H1 (cell line): ENCODE data around the gene FRZB. TPM values are rescaled to one million over a fixed set of nuclear protein-coding genes. Genes with fewer than 3 reads are reported as not detected.

Experiments used
- CTCF ChIA-PET: fragments of 300-600 bp; sonication (Branson Sonifier 250); formaldehyde crosslinking; loops from one replicate; lab custom pipeline; 2021; ENCODE audit not compliant: partially characterized antibody; lab: Charles Lee
- POLR2A ChIA-PET: fragments of 300-600 bp; sonication (Branson Sonifier 250); formaldehyde crosslinking; loops from one replicate; lab custom pipeline; 2021; ENCODE audit warnings: inconsistent platforms; ENCODE audit not compliant: partially characterized antibody; lab: Charles Lee
- DNase-seq, 2 experiments: peaks; one replicate each; pipeline versions ENCODE4 v3.0.0 to v3.0.0-alpha.2; 2010 to 2022; ENCODE audit warnings: low spot score in 2 of 2, low read depth in 1 of 2, mixed read lengths in 1 of 2
- FAIRE-seq: peaks from 2 replicates; lab custom pipeline; 2011; peaks lifted over from hg19 to GRCh38; lab: Jason Lieb, UNC
- H2AFZ ChIP-seq: 2 replicates; pipeline ENCODE4 v1.8.1; 2012; ENCODE audit warnings: low read length, inconsistent platforms
- H2AK5ac ChIP-seq: 2 replicates; pipeline ENCODE4 v1.6.1; 2013; ENCODE audit warnings: low read depth, low read length
- H2BK120ac ChIP-seq: replicated peaks from 2 replicates; pipeline ENCODE3; 2013; ENCODE audit warnings: low read depth, low read length, inconsistent platforms
- H2BK12ac ChIP-seq: 2 replicates; pipeline ENCODE4 v1.6.1; 2013; ENCODE audit warnings: low read depth, low read length
- H2BK15ac ChIP-seq: 2 replicates; pipeline ENCODE4 v1.6.1; 2013; ENCODE audit warnings: low read length
- H2BK20ac ChIP-seq: 2 replicates; pipeline ENCODE4 v1.6.1; 2013; ENCODE audit warnings: low read length
- H2BK5ac ChIP-seq: 2 replicates; pipeline ENCODE4 v1.6.1; 2013; ENCODE audit warnings: low read depth, low read length
- H3K14ac ChIP-seq: 2 replicates; pipeline ENCODE4 v1.6.1; 2013; ENCODE audit warnings: inconsistent platforms; ENCODE audit not compliant: insufficient read length
- H3K18ac ChIP-seq: 2 replicates; pipeline ENCODE4 v1.6.1; 2013; ENCODE audit warnings: low read length; ENCODE audit errors: extremely low read depth
- H3K23ac ChIP-seq: 2 replicates; pipeline ENCODE4 v1.6.1; 2013; ENCODE audit warnings: inconsistent platforms; ENCODE audit not compliant: insufficient read length
- H3K23me2 ChIP-seq: 2 replicates; pipeline ENCODE4 v1.6.1; 2013; ENCODE audit warnings: low read depth, low read length
- H3K27ac ChIP-seq: 2 replicates; pipeline ENCODE4 v1.6.1; 2011; ENCODE audit warnings: low read depth, low read length, inconsistent platforms
- H3K27me3 ChIP-seq, 4 experiments: replicated peaks in 1 of 4; 1 replicate in 1 of 4; 2 replicates in 3 of 4; pipeline versions ENCODE4 v1.6.1 to v1.8.1; 2011 to 2013; ENCODE audit warnings: low read length in 3 of 4, mild to moderate bottlenecking in 3 of 4, inconsistent platforms in 2 of 4, mixed read lengths in 2 of 4, moderate library complexity in 1 of 4; ENCODE audit not compliant: control insufficient read depth in 3 of 4, insufficient read depth in 3 of 4; ENCODE audit errors: extremely low read depth in 1 of 4
- H3K36me3 ChIP-seq, 4 experiments: 2 replicates each; pipeline versions ENCODE4 v1.6.1 to v1.8.1; 2011 to 2013; ENCODE audit warnings: mild to moderate bottlenecking in 4 of 4, low read length in 3 of 4, moderate library complexity in 2 of 4, control low read depth in 1 of 4, inconsistent platforms in 1 of 4; ENCODE audit not compliant: insufficient read depth in 4 of 4, control insufficient read depth in 2 of 4
- H3K4ac ChIP-seq: replicated peaks from 2 replicates; pipeline ENCODE3; 2013; ENCODE audit warnings: low read length, low read depth, mixed read lengths, inconsistent platforms; ENCODE audit not compliant: insufficient read length
- H3K4me1 ChIP-seq, 4 experiments: replicated peaks in 1 of 4; 1 replicate in 1 of 4; 2 replicates in 3 of 4; pipeline versions ENCODE4 v1.6.1 to v1.8.1; 2011 to 2013; ENCODE audit warnings: low read length in 3 of 4, inconsistent platforms in 2 of 4, mixed read lengths in 1 of 4; ENCODE audit not compliant: insufficient read depth in 4 of 4, control insufficient read depth in 3 of 4
- H3K4me2 ChIP-seq, 2 experiments: 2 replicates each; pipeline versions ENCODE4 v1.6.1 to v1.8.1; 2011 to 2013; ENCODE audit warnings: low read depth in 2 of 2, low read length in 2 of 2, control low read depth in 1 of 2, inconsistent platforms in 1 of 2, mild to moderate bottlenecking in 1 of 2; ENCODE audit not compliant: insufficient read depth in 1 of 2
- H3K4me3 ChIP-seq, 4 experiments: fragments of 200-600, 300-600 bp in 1 of 4; sonication (generic), shearing (Covaris generic), sonication (Bioruptor Twin) in 1 of 4; 2 replicates each; pipeline versions ENCODE4 v1.5.1 to v1.8.1; 2011 to 2016; ENCODE audit warnings: low read length in 4 of 4, low read depth in 3 of 4, control low read depth in 2 of 4, inconsistent platforms in 2 of 4, mild to moderate bottlenecking in 2 of 4, mixed read lengths in 1 of 4, moderate library complexity in 1 of 4; ENCODE audit not compliant: insufficient read depth in 2 of 4; ENCODE audit errors: extremely low read depth in 1 of 4
- H3K56ac ChIP-seq: replicated peaks from 2 replicates; pipeline ENCODE3; 2013; ENCODE audit warnings: low read depth, mild to moderate bottlenecking, mixed read lengths, low read length, inconsistent platforms; ENCODE audit not compliant: insufficient read length
- H3K79me1 ChIP-seq: 2 replicates; pipeline ENCODE4 v1.6.1; 2013; ENCODE audit warnings: low read depth, low read length, control low read depth
- H3K79me2 ChIP-seq, 2 experiments: 2 replicates each; pipeline versions ENCODE4 v1.6.1 to v1.8.1; 2012 to 2013; ENCODE audit warnings: low read length in 2 of 2, mild to moderate bottlenecking in 2 of 2, inconsistent platforms in 1 of 2; ENCODE audit not compliant: insufficient read depth in 2 of 2, control insufficient read depth in 1 of 2
- H3K9ac ChIP-seq, 4 experiments: replicated peaks in 1 of 4; 1 replicate in 1 of 4; 2 replicates in 3 of 4; pipeline versions ENCODE4 v1.6.1 to v1.8.1; 2011 to 2013; ENCODE audit warnings: low read depth in 3 of 4, low read length in 3 of 4, control low read depth in 2 of 4, mild to moderate bottlenecking in 2 of 4, moderate library complexity in 2 of 4, inconsistent platforms in 1 of 4; ENCODE audit errors: extremely low read depth in 1 of 4
- H3K9me3 ChIP-seq, 2 experiments: 2 replicates each; pipeline versions ENCODE4 v1.6.1 to v1.8.1; 2012 to 2013; ENCODE audit warnings: mild to moderate bottlenecking in 2 of 2, moderate library complexity in 2 of 2, control low read depth in 1 of 2, inconsistent platforms in 1 of 2, low read depth in 1 of 2, low read length in 1 of 2, mixed read lengths in 1 of 2; ENCODE audit not compliant: insufficient read depth in 2 of 2
- H4K20me1 ChIP-seq, 2 experiments: replicated peaks in 1 of 2; 2 replicates each; pipeline versions ENCODE3 to v1.8.1; 2011 to 2013; ENCODE audit warnings: inconsistent platforms in 2 of 2, low read length in 2 of 2, mild to moderate bottlenecking in 1 of 2; ENCODE audit not compliant: insufficient read depth in 2 of 2, control insufficient read depth in 1 of 2
- H4K5ac ChIP-seq: 2 replicates; pipeline ENCODE4 v1.6.1; 2013; ENCODE audit warnings: low read length, low read depth, mixed read lengths, inconsistent platforms; ENCODE audit not compliant: insufficient read length
- H4K8ac ChIP-seq: 2 replicates; pipeline ENCODE4 v1.8.0; 2013; ENCODE audit warnings: mild to moderate bottlenecking, moderate library complexity, low read length, inconsistent platforms; ENCODE audit not compliant: insufficient read depth; ENCODE audit errors: extremely low read depth
- H4K91ac ChIP-seq: replicated peaks from 2 replicates; pipeline ENCODE3; 2013; ENCODE audit warnings: low read length, mixed read lengths, inconsistent platforms; ENCODE audit not compliant: insufficient read length
- ASH2L ChIP-seq: fragments of 200-600, 300-600 bp; sonication (generic); IDR thresholded peaks from one replicate; pipeline ENCODE4 v1.7.1; 2017; ENCODE audit warnings: low read length
- EP300 ChIP-seq, 2 experiments: IDR thresholded peaks; 1 replicate in 1 of 2; 2 replicates in 1 of 2; pipeline ENCODE4 v1.6.1; 2011 to 2012; ENCODE audit warnings: low read depth in 2 of 2, low read length in 2 of 2, mild to moderate bottlenecking in 2 of 2, borderline replicate concordance in 1 of 2, inconsistent platforms in 1 of 2, moderate library complexity in 1 of 2
- FOSL1 ChIP-seq: IDR thresholded peaks from 2 replicates; pipeline ENCODE4 v1.6.1; 2011; ENCODE audit warnings: mild to moderate bottlenecking, low read depth, low read length, moderate library complexity; ENCODE audit not compliant: insufficient read depth
- KDM4A ChIP-seq: IDR thresholded peaks from one replicate; pipeline ENCODE4 v1.7.1; 2012; ENCODE audit warnings: low read depth, mild to moderate bottlenecking, moderate library complexity, low read length, inconsistent platforms; ENCODE audit not compliant: severe bottlenecking
- MAFK ChIP-seq: IDR thresholded peaks from 2 replicates; pipeline ENCODE4 v1.6.1; 2012; ENCODE audit warnings: low read depth, mild to moderate bottlenecking, improper control_type of control experiment, low read length
- PHF8 ChIP-seq: fragments of 200-600 bp; sonication (generic); conservative IDR thresholded peaks from 2 replicates; pipeline ENCODE4 v1.7.1; 2012; ENCODE audit warnings: low read depth, mild to moderate bottlenecking, inconsistent platforms, low read length, moderate library complexity
- POLR2A ChIP-seq, 2 experiments: IDR thresholded peaks; 1 replicate in 1 of 2; 2 replicates in 1 of 2; pipeline ENCODE4 v1.6.1; 2011; ENCODE audit warnings: low read depth in 2 of 2, low read length in 2 of 2, mild to moderate bottlenecking in 2 of 2; ENCODE audit errors: control extremely low read depth in 1 of 2
- RBBP5 ChIP-seq: IDR thresholded peaks from 2 replicates; pipeline ENCODE4 v1.7.1; 2012; ENCODE audit warnings: low read depth, mild to moderate bottlenecking, inconsistent platforms, low read length, moderate library complexity, borderline replicate concordance
- RNF2 ChIP-seq: fragments of 200-900, 300-1000 bp; sonication (generic); IDR thresholded peaks from 2 replicates; pipeline ENCODE4 v1.7.1; 2016; ENCODE audit warnings: borderline replicate concordance, low read depth, mild to moderate bottlenecking, antibody characterized with exemption, low read length; ENCODE audit not compliant: poor library complexity, severe bottlenecking; ENCODE audit errors: missing control alignments
- SP1 ChIP-seq: IDR thresholded peaks from 2 replicates; pipeline ENCODE4 v1.6.1; 2011; ENCODE audit warnings: low read depth, low read length
- WGBS, 2 experiments: shearing (Covaris generic) in 1 of 2; methylation state at CpG; one replicate each; pipeline versions ENCODE4 v1.1.6 to v1.1.7; 2013 to 2015; ENCODE audit warnings: low lambda C conversion rate in 2 of 2, mixed read lengths in 2 of 2, inconsistent platforms in 1 of 2, low coverage in 1 of 2, missing lambda C conversion rate in 1 of 2; ENCODE audit not compliant: insufficient replicate concordance in 2 of 2, insufficient coverage in 1 of 2, insufficient read length in 1 of 2; ENCODE audit errors: extremely low coverage in 1 of 2, missing lambda C conversion rate in 1 of 2; 5-methylcytosine and 5-hydroxymethylcytosine counted together
- polyA plus RNA-seq, 7 experiments: library from polyadenylated mRNA; depleted of rRNA in 3 of 7; stranded (reverse) in 5 of 7; unstranded in 2 of 7; fragments of >200 nt in 5 of 7; fragments of 200-250 nt in 2 of 7; gene quantifications; 1 replicate in 5 of 7; 2 replicates in 1 of 7; 4 replicates in 1 of 7; pipeline versions ENCODE4 v1.2.1 to v1.2.3, GENCODE V29; 2011 to 2013; ENCODE audit warnings: missing spikeins in 2 of 7, mixed read lengths in 2 of 7
- total RNA-seq: library from RNA; stranded (reverse); fragmentation: NEBNext Ultra II Directional; extraction: Animal tissue kit (Norgen Biotek cat#: 25700); gene quantifications from 2 replicates; pipeline ENCODE4 v1.2.1, GENCODE V29; 2021
- TF ChIP-seq, protein P1 (sequence below), 3 experiments: IDR thresholded peaks; 1 replicate in 2 of 3; 2 replicates in 1 of 3; pipeline versions ENCODE4 v1.5.1 to v1.6.1; 2011; ENCODE audit warnings: low read length in 3 of 3, mild to moderate bottlenecking in 3 of 3, inconsistent platforms in 2 of 3, low read depth in 1 of 3, moderate library complexity in 1 of 3; ENCODE audit not compliant: insufficient read depth in 1 of 3; ENCODE audit errors: control extremely low read depth in 1 of 3

The FRZB gene
- total and polyA plus RNA-seq, 2 of the 8 experiments (the other 6 are each of a cell fraction or from before 2014, with no cell fraction given), result 4.4 to 4.6 TPM

DNA sequence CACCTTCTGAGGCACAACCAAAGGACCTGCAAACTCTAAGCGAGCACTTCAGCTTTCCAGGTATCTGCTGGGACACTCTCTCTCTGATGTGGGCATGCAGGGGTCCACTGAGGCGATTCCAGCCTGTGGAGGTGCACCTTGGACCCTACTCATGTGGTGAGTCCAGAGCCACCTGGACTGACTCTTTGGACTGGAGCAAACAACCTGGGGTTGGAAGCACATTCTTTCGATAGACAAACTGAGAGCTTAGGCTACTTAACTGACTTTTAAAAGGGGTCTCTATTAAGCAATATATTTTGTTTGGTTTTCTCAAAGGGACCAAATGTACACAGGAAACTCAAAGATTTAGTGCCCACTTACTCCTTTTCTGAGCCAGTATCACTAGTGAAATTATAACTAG, 51.6 kb downstream of the FRZB start:
- Histone ChIP-seq H3K9me3 (no peaks in the 10 kb centered on the region), H2AFZ (0 out of 2 replicates have a peak overlapping the region, but pooled peaks have one; percentile 11), H2BK20ac (no peak overlapping the region), H3K18ac (peak overlapping the region; percentile 28; the same call in 1 of the 2 replicates), H4K91ac (no peak overlapping the region), H3K56ac (no peak overlapping the region), H3K4me1 (peaks cover 0 to 21% (median 4%) of the 10 kb centered on the region in 4 experiments; a peak in 4 of 7 replicates), H3K4me2 (no peak overlapping the region), H3K4me3 (no peak overlapping the region), H4K20me1 (no peaks in the 10 kb centered on the region), H3K23ac (no peak overlapping the region), H2BK5ac (no peak overlapping the region), H3K79me2 (no peaks in the 10 kb centered on the region), H3K23me2 (no peaks in the 10 kb centered on the region), H2BK15ac (no peak overlapping the region), H3K36me3 (no peaks in the 10 kb centered on the region), H3K9ac (no peak overlapping the region), H3K14ac (no peak overlapping the region), H3K4ac (no peak overlapping the region), H4K5ac (no peak overlapping the region), H2AK5ac (no peak overlapping the region), H3K79me1 (no peaks in the 10 kb centered on the region), H4K8ac (no peak overlapping the region; the same call in 1 of the 2 replicates), H2BK12ac (no peak overlapping the region), H3K27ac (no peak overlapping the region), H2BK120ac (peak overlapping the region; percentile 31), H3K27me3 (no peaks in the 10 kb centered on the region)
- ChIA-PET CTCF (interaction anchor here (1.6 to 2.1 kb wide), 2 partner anchors 12 to 55 kb away, joined by 4 read pairs; no protein-coding TSS in a partner anchor), POLR2A (no interaction called here)
- 94% methylated on average over 3 of the region's 3 CpGs; no CpG with 5 or more reads in 1 of the 2 experiments for WGBS, 2 experiments
- FAIRE-seq (no peak), DNase-seq (no peak)
- TF ChIP-seq, protein P1, sequence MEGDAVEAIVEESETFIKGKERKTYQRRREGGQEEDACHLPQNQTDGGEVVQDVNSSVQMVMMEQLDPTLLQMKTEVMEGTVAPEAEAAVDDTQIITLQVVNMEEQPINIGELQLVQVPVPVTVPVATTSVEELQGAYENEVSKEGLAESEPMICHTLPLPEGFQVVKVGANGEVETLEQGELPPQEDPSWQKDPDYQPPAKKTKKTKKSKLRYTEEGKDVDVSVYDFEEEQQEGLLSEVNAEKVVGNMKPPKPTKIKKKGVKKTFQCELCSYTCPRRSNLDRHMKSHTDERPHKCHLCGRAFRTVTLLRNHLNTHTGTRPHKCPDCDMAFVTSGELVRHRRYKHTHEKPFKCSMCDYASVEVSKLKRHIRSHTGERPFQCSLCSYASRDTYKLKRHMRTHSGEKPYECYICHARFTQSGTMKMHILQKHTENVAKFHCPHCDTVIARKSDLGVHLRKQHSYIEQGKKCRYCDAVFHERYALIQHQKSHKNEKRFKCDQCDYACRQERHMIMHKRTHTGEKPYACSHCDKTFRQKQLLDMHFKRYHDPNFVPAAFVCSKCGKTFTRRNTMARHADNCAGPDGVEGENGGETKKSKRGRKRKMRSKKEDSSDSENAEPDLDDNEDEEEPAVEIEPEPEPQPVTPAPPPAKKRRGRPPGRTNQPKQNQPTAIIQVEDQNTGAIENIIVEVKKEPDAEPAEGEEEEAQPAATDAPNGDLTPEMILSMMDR (IDR thresholded peaks at IDR 0.05; ENCODE audit: control extremely low read depth in 1 of 3, insufficient read depth in 1 of 3, low read depth in 1 of 3, low read length in 3 of 3), result no peak
- TF ChIP-seq PHF8 (no peak), EP300 (IDR thresholded peaks at IDR 0.05; ENCODE audit: borderline replicate concordance in 1 of 2, low read depth in 2 of 2, low read length in 2 of 2) (no peak), RBBP5 (no peak), POLR2A (IDR thresholded peaks at IDR 0.05; ENCODE audit: control extremely low read depth in 1 of 2, low read depth in 2 of 2, low read length in 2 of 2) (no peak), MAFK (no peak), KDM4A (no peak), SP1 (no peak), RNF2 (no peak), ASH2L (no peak), FOSL1 (no peak)
